ENCODE measurements around the gene MYO1B.

GRCh38 chr2:191343796-191344338 lies 98.7 kb downstream of the MYO1B start:
- TF ChIP-seq SIN3A (conservative IDR thresholded peaks at IDR 0.05 in 1 of 2, IDR thresholded peaks at IDR 0.05 in 1 of 2; ENCODE audit: low read depth in 1 of 2, low read length in 2 of 2) (no peak), CTCF (IDR thresholded peaks at IDR 0.05; ENCODE audit: control extremely low read depth in 1 of 3, insufficient read depth in 1 of 3, low read depth in 1 of 3, low read length in 3 of 3) (no peak), SIRT6 (IDR thresholded peaks at IDR 0.05; ENCODE audit: low read length) (no peak), POLR2A (IDR thresholded peaks at IDR 0.05; ENCODE audit: control extremely low read depth in 1 of 2, low read depth in 2 of 2, low read length in 2 of 2) (no peak), PHF8 (conservative IDR thresholded peaks at IDR 0.05; ENCODE audit: low read depth, low read length) (no peak), POLR2AphosphoS5 (IDR thresholded peaks at IDR 0.05; ENCODE audit: low read depth, low read length) (no peak), ZNF274 (IDR thresholded peaks at IDR 0.05; ENCODE audit: borderline replicate concordance, extremely low read depth, low read length) (no peak), JUND (IDR thresholded peaks at IDR 0.05; ENCODE audit: low read length) (no peak), MAFK (IDR thresholded peaks at IDR 0.05; ENCODE audit: low read depth, low read length) (no peak), CHD2 (IDR thresholded peaks at IDR 0.05; ENCODE audit: low read length) (no peak), EZH2 (IDR thresholded peaks at IDR 0.05; ENCODE audit: low read depth, low read length, severe bottlenecking) (no peak), HDAC2 (IDR thresholded peaks at IDR 0.05; ENCODE audit: borderline replicate concordance in 1 of 2, low read depth in 2 of 2, low read length in 2 of 2) (no peak)

All from H1 (cell line).